Lung (tissue), 12 donors: Measurements from ENCODE around the gene FBLIM1. TPM values are rescaled to one million over a fixed set of nuclear protein-coding genes. Genes with fewer than 3 reads are reported as not detected.
A peak's percentile ranks its signal among the peaks of the same experiment; 100 is the strongest.

Source experiments
- ATAC-seq: fragments of 200-7000 bp; cut with Tn5 transposase; one replicate; pipeline ENCODE4 v1.9.1; 2020; ENCODE audit warnings: moderate number of reproducible peaks; ENCODE audit not compliant: insufficient read depth, low FRiP score
- DNase-seq, 3 donors: peaks; one replicate each; pipeline ENCODE4 v3.0.0-alpha.2; 2013 to 2017
- H3K27ac ChIP-seq, 2 donors: one replicate each; pipeline ENCODE4 v1.5.1; 2013; ENCODE audit warnings: mild to moderate bottlenecking in 2 of 2, moderate library complexity in 2 of 2, control low read depth in 1 of 2, inconsistent platforms in 1 of 2, low read depth in 1 of 2, low read length in 1 of 2
- H3K27me3 ChIP-seq, 3 donors: one replicate each; pipeline ENCODE4 v1.5.1; 2013; ENCODE audit warnings: low read length in 2 of 3; ENCODE audit not compliant: control insufficient read depth in 3 of 3, insufficient read depth in 3 of 3
- H3K36me3 ChIP-seq, 4 donors: one replicate each; pipeline ENCODE4 v1.5.1; 2013; ENCODE audit warnings: low read length in 4 of 4, mild to moderate bottlenecking in 1 of 4, moderate library complexity in 1 of 4; ENCODE audit not compliant: control insufficient read depth in 4 of 4, insufficient read depth in 4 of 4
- H3K4me1 ChIP-seq, 5 donors: one replicate each; pipeline ENCODE4 v1.5.1; 2013; ENCODE audit warnings: low read length in 5 of 5, mild to moderate bottlenecking in 2 of 5, moderate library complexity in 1 of 5; ENCODE audit not compliant: control insufficient read depth in 5 of 5, insufficient read depth in 5 of 5
- H3K4me3 ChIP-seq: one replicate; pipeline ENCODE4 v1.5.1; 2013; ENCODE audit warnings: mild to moderate bottlenecking, control low read depth, moderate library complexity
- H3K9ac ChIP-seq, 2 donors: one replicate each; pipeline ENCODE4 v1.5.1; 2013; ENCODE audit warnings: low read length in 2 of 2, control low read depth in 1 of 2; ENCODE audit not compliant: insufficient read depth in 1 of 2
- H3K9me3 ChIP-seq, 4 donors: one replicate each; pipeline ENCODE4 v1.5.1; 2013; ENCODE audit warnings: low read length in 3 of 4, mild to moderate bottlenecking in 1 of 4, moderate library complexity in 1 of 4; ENCODE audit not compliant: control insufficient read depth in 4 of 4, insufficient read depth in 3 of 4
- CTCF ChIP-seq: IDR thresholded peaks from 2 replicates; pipeline ENCODE4 v1.5.1; 2012; ENCODE audit warnings: mild to moderate bottlenecking; ENCODE audit errors: control extremely low read depth, extremely low read depth
- WGBS, 2 donors: extraction: QIAGEN DNeasy Blood & Tissue Kit; methylation state at CpG; one replicate each; pipeline ENCODE4 v1.1.7; 2013; 5-methylcytosine and 5-hydroxymethylcytosine counted together
- polyA plus RNA-seq, 2 donors: library from polyadenylated mRNA; stranded (reverse); fragments of 200-250 nt; gene quantifications; one replicate each; pipeline ENCODE4 v1.2.1, GENCODE V29; 2013
- total RNA-seq, 2 donors: library from RNA; depleted of rRNA in 1 of 2; stranded (reverse); fragments of >200 nt in 1 of 2; gene quantifications; one replicate each; pipeline ENCODE4 v1.2.1, GENCODE V29; 2014 to 2021
- donor health status: control.
- donor health status: control.
- donor health status: Bipolar disorder and iron deficiency.
- donor health status: healthy.
- donor health status: DM: yes; HTN: yes; CAD: no.

The FBLIM1 gene
- total and polyA plus RNA-seq, 4 donors = 15.8 to 55.0 (median 31.8) TPM

GRCh38 chr1:15739259-15739658 lies 19.3 kb upstream of the FBLIM1 start:
- Histone ChIP-seq H3K9ac (no peak overlapping the region), H3K27me3 (no peaks in the 10 kb centered on the region), H3K4me1 (peaks cover 0 to 14% (median 7%) of the 10 kb centered on the region in 5 donors), H3K27ac (peak overlapping the region in 1 of 2 donors; percentile 6), H3K36me3 (peaks cover 0 to 6% (median 2%) of the 10 kb centered on the region in 4 donors), H3K4me3 (no peak overlapping the region), H3K9me3 (no peaks in the 10 kb centered on the region)
- DNase-seq = no peak
- no peak for TF ChIP-seq CTCF
- no peak for ATAC-seq
- WGBS, 2 donors = 72 to 82% methylated on average over 16 of the region's 16 CpGs

GRCh38 chr1:15739745-15740144 lies 18.9 kb upstream of the FBLIM1 start:
- Histone ChIP-seq H3K9me3 (no peaks in the 10 kb centered on the region), H3K36me3 (peaks cover 0 to 3% (median 0%) of the 10 kb centered on the region in 4 donors), H3K27ac (peak overlapping the region in 1 of 2 donors; percentile 1), H3K4me1 (peaks cover 0 to 14% (median 6%) of the 10 kb centered on the region in 5 donors), H3K4me3 (no peak overlapping the region), H3K27me3 (no peaks in the 10 kb centered on the region), H3K9ac (no peak overlapping the region)
- WGBS, 2 donors = 91% methylated on average over 7 of the region's 7 CpGs
- no peak for TF ChIP-seq CTCF
- DNase-seq (no peak), ATAC-seq (no peak)

GRCh38 chr1:15740924-15741850 lies 17.4 kb upstream of the FBLIM1 start:
- Histone ChIP-seq H3K9ac (no peak overlapping the region), H3K36me3 (peaks cover 0 to 3% (median 0%) of the 10 kb centered on the region in 4 donors), H3K27me3 (no peaks in the 10 kb centered on the region), H3K4me1 (peaks cover 0 to 9% (median 5%) of the 10 kb centered on the region in 5 donors), H3K9me3 (no peaks in the 10 kb centered on the region), H3K4me3 (no peak overlapping the region), H3K27ac (no peak overlapping the region)
- peak; percentile 82 for TF ChIP-seq CTCF
- WGBS, 2 donors = 53 to 60% methylated on average over 27 of the region's 27 CpGs
- ATAC-seq (peak; percentile 59), DNase-seq (peak; percentile 68 to 80 (median 78))
